Stimulated activated CD8-positive, alpha-beta memory T cell treated with anti-CD3 and anti-CD28 coated beads, Interleukin-4, amount 100 ng/mL, for 24 hours (primary cell): Measurements from ENCODE around the gene TNS1.
"Not testable (repeated sequence)": the region's sequence is repeated elsewhere in the genome, so short reads cannot be mapped to it uniquely, and the experiment has no call there.

Experiments used
- DNase-seq: peaks from one replicate; pipeline ENCODE4 v3.0.0-alpha.2; 2020; ENCODE audit warnings: low read depth

Gene TNS1

DNA sequence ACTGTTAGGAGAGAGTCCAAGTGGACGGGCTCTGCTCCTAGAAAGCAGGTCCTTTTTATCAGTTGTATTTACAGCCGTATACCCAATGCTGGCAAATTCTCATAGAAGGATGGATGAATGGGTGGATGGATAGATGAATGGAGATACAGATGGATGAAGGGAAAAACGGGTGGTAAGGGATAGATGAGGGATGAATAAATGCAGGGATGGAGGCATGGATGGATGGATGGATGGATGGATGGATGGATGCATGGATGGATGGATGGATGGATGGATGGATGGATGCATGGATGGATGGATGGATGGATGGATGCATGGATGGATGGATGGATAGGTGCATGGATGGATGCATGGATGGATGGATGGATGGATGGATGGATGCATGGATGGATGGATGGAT, 193.8 kb downstream of the TNS1 start:
- DNase-seq, result not testable (repeated sequence)

DNA sequence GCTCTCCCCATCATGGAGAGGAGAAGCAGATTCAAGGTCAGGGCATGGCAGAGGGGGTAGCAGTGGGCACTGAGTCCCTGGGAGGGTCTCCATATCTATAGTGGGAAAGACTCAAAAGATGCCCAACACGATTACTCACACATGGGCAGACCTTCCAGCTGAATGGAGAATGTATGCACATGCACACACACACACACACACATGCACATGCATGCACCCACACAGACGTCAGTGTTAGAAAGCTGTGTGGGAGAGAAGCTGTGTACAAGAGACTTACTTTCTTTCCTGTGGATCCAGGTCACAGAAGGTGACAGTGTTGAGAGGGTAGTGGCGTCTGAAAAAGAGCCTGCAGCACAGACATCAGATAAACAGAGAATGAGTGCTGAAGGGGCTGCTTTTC, 194.5 kb downstream of the TNS1 start:
- DNase-seq, result no peak

DNA sequence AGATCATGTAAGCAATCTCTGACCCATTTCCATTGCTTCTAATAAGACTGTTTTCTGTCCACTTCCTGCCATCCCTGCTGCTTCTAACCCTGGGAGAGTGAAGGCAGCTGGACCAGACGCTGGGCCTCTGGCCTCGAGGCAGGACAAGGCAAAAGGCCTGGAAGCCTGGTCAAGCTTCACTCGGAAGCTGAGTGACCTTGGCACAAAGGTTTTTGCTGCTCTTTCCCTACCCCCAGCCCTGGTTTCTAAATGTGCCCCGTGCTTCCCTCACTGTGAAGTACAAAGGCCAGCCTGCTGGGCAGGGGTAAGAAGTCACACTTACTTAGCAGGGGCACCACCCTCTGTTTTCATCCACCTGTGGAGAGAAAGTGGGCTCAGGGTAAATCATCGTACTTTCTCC, 195.0 kb downstream of the TNS1 start:
- no peak for DNase-seq

DNA sequence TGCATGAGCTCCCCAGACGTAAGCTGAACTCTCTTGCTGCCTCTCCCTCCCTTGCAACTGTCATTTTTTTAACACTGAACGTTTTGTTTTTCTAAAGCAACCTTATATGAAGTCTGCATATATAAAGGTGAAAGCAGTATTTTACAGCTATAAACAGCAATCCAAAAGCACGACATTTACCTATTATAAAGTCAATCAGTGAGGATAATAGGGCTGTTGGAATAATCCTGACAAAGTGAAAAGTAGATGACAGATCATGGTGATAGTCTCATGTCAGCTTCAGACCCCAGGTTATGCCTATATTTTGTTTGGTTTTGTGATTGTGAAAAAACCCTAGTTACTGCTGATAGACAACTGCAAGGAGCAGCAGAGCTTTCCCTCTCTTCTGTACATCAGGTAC, 195.8 kb downstream of the TNS1 start:
- DNase-seq, result no peak

DNA sequence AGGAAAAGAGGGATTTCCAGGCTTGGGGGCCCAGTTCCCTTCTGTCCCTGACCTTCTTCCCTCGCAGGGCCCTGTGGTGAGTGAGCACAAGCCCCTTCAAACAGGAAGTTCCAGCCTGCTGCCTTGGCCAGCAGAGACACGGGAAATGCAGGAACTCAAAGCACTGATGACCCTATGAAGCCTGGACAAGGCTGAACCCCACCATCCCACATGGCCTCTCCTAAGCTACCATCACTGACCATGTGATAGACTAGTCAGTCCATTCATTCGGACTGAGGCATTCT, 196.4 kb downstream of the TNS1 start:
- DNase-seq, result no peak

DNA sequence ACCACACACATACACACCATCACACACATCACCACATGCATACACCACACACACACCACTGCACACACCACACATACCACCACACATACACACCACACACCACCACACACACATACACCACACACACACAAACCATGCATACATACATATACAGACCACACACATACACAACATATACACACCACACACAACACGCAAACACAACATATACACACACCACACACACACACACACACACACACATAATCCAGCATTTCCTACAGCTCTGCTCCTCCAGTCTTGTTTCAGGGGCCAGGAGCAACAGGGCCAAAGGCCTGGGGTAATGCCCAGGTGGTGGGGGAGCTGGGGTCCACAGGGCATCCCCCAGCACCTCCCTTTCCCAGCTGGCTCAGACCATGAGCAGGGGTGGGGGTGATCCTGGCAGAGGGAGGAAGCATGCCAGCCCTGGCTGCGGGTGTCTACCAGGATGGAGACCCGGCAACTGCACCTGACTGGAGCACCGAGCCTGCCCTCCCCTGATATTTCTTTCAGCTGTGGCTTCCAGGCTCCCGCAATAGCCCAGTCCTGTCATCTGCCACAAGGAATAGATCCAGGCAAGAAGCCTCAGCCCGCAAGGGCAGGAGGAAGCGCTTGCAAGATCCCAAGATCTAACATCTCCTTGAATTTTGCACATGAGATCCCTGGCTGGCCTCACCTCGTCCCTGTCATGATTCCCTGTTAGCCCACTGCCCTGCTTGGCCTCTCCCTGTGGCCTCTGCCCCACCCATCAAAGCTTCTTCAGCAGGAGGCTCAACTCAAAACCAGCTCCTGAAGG, 196.9 kb downstream of the TNS1 start:
- no peak for DNase-seq

DNA sequence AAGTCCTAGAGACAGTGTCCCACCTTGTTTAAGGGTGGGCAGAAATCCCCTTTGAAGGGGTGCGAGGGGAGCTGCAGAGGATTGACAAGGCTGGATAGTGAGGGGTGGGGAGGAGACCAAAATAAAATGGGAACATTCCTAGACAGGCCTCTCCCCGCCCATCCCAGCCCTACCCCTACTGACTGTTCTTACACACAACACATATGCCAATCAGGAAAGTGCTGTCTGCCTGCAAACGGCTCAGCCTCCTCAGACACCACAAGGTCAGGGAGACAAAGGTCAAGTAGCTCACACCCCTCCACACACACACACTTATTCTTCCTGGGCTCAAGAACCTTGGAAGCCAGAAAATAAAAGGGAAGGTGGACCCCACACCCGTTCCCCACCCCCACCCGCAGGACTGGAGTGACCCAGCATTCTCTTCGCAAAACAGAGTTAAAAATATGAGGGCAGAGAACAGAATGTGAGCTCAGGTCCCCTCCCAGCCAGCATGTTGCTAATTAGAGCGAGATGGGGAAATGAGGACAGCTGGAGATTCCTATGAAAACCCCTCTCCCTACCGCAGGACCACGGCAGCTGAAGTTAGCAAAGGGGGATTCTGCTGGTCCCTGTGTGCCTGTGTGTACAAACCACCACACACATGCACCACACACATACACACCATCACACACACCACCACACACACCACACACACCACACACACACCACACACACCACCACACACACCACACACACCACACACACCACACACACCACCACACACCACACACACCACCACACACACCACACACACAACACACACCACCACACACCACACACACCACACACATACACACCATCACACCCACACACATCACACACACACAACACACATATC, 197.8 kb downstream of the TNS1 start:
- DNase-seq, result no peak

DNA sequence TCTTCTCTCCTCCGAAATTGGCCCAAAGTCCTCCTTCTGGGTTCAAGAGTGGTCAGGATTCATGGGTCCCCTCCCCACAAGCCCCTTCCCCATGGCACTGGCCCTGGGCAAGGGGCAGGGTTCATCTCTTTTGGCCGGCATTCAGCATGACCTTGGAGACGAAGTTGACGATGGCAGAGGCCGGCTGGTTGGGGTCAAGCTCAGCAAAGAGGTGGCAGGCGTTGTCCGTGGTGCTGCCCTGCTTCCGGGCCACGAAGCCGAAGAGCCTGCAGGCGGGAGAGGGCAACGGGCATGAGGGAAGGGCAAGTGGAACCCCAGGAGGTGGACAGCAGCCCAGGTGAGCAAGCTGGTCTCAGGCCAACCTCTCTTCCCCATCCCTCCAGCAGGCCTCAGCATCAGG, 198.5 kb downstream of the TNS1 start:
- no peak for DNase-seq

DNA sequence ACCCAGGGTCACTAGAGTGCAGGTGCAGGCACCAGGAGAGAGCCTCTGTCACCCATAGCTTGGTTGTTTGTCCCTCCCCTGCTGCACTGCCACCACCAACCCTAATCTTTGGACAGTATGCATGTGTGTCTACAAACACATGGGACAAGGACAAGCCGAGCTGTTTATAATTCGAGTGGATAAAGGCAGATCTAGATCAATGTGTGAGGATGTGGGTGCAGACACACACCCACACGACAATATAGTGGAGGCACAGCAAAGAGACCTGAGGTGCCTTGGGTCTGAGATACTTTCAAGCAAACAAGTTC, 199.2 kb downstream of the TNS1 start:
- no peak for DNase-seq

DNA sequence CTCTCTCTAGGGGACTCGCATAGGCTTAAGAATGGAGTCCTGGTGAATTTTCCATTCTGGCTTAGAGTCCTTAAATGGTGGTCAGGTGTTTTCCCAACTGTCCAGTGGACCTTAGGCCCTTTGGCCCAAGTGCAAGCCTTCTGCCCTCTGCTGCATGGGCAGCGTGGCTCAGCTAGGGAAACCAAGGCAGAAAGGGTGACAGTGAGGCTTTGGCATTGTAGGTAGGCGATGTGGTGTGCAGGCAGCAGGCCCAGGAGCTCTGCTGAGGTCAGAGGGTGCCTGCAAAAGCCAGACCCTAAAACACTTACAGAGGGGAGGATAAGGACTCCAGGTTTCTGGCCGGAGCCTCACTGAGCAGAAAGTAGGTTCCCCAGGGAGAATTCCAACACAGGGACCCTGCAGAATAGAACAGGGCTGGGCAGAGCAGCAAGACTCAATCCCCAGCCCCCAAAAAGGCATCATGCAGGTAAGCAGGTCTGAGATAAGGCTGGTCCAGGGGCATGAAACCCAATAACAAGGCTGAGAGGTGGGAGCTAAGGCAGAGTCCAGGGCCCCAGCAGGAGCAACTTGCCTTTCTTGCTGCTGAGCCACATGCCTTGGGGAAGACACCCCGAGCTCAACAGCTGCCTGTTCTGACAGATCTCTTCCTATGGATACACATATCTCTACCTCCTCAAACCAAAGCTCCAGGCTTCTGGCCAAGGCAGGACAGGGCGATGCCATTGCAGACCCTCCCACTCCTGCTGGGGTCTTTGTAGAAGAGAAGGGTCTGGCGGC, 199.7 kb downstream of the TNS1 start:
- DNase-seq, result no peak

DNA sequence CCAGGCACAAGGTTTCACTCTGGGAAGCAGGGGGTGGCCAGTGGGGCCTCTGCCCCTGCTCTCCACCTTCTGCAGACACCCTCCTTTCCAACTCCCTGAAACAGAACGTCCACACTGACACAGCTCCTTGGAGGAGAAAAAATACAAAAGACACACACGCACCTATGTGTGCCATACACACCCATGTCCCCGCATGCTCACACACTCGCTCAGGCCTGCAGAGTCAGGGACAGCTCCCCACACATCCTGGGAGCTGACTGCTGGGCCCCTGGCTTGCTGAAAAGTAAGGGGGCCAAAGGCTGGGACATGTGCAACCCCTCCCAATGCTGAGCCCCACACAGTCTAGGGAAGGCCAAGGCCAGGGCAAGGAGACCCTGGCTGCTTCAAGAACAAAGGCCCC, 200.5 kb downstream of the TNS1 start:
- no peak for DNase-seq

DNA sequence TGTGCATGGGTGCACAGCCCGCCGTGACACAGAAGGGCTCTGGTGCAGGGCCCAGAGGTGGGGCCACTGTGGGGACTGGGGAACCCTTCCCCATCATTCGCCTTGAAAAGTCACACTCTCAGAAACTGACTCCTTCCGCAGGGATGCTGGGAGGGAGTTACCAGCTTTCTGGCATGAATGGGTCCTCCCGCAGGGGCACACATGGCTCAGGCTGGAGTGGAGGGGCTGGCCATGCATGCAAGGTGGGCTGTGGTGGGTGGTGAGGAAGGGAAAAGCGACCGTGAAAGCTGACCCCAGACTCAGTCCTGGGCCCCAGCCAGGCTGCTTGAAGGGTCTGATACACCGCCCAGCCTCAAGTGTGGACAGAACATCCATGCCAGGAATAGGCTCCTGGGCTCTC, 201.1 kb downstream of the TNS1 start:
- DNase-seq, result no peak

DNA sequence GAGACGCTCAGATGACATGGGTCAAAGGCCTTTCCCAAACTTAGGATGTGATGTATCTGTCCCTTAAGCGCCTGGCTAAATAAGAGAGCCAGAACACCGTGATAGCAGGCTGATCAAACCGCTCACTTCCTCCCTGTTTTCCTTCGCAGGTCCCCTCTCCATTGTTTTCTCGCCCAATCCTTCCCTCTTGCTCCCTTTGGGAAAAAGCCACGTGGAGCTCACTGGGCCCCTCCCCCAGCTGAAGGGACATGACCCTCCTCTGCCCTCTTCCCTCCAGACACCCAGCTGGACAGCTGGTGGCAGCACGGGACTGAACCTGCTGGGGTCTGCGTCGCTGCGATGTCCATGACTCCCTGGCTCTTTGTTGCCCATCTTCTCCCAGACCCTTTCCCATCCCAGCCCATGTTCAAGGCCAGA, 201.7 kb downstream of the TNS1 start:
- no peak for DNase-seq

DNA sequence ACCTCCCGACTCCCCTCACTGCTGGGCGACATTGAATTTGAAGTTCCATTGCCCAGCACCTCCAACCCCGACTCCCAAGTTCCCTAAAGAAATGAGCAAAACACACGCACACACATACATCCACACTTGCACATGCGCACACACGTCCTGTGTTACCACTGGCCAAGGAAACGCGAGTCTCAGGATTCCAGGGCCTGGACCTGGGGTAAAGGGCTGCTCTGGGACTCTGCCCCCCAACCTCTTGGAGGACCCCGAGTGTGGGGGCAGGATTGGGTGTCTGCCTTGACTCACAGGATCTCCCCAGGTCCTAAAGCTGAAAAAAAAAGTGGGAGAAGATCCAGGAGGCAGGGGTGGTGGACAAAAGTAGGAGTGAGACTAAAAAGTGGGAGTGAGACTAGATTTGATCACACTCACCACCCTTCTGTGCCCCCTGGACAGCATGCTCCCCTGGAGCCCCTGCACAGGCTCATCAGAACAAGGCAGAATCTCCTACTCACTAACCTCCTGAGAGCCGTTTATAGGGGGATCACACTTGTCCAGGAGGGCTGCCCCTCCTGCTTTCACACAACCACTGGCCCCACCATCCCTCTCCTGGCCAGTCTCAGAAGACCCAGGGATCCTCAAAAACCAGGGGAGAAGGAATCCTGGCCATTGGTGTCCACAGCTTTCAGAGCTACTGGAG, 202.2 kb downstream of the TNS1 start:
- DNase-seq, result no peak

DNA sequence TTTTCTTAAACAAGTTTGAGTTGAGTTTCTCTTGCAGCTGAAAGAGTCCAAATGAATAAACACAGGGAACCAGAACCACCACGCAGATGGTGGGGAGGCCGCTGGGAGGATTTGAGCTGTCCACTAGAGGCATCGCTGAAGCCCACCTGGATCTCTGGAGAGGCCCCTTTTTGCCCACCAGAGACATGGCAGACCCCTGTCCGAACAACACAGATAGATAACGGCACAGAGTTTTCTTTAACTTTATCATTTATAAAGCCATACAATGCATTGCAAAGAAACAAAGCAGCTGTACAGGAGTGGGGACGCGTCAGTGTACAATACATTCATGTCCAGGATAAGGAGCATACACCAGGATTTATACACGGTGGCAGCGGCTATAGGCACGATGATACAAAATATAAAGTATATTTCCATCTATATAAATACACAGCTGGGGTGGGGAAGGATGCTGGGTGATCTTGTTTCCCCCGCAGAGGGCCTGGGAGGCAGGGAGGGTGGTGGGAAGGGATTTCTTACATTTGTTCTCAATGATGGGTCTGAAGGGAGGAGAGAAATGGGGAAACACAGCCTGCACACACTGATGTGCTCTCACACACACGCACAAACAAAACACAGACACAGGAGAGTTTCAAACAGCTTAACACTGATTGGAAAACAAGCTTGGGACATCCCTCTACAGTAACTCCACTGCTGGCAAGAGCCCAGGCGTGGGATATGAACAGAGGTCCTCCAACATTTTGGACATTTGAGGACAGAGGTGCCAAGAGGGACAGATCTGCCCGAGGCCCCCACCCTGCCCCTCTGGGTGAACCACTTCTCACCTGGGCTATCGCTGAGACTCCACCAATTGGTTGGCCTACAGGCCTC, 203.0 kb downstream of the TNS1 start:
- DNase-seq, result no peak

DNA sequence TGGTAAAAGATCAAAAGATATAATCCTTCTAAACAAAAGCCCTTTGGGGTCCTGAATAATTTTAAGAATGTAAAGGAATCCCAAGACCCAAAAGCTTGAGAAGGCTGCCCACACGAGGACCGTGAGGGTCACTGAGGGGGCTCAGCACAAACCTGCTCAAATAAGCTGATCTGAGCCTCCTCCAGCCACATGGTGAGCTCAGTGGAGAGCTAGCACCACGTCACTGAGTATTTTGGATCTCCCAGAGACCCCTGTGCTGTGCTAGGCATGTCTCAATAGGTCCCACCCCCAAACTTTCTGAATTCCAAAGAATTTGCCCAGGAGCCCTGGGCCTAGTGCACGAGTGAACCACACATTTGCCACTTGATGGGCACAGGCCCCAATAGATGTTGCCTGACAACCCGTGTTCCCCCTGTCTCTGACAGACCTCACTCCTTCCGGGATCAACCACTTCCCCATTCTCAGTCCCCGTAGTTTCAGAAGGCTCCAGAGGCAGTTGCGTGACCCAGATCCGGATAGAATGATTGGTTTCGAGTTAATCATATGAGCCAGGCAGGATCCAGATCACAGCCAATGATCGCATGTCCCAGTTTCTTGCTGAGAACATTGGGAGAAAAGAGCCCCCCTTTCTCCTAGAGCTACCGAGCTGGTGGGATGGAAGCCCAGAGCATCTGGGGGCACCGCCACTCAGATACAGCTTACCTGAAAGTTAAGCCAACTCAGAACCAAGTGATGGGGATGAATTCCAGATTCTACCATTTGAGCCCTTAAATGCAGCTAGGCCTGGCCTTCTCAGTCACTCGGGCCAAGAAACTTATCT, 203.8 kb downstream of the TNS1 start:
- DNase-seq, result no peak

DNA sequence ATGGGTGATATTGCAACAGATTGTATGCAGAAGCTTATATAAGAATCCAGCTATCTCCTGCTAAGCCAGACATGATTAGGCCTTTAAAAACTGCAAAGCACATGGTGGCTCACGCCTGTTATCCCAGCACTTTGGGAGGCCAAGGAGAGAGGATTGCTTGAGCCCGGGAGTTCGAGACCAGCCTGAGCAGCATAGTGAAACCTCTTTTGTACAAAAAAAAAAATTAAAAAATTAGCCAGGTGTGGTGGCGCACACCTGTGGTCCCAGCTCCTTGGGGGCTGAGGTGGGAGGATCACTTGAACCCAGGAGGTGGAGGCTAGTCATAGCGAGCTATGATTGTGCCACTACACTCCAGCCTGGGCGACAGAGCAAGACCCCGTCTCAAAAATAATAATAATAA, 204.6 kb downstream of the TNS1 start:
- no peak for DNase-seq

DNA sequence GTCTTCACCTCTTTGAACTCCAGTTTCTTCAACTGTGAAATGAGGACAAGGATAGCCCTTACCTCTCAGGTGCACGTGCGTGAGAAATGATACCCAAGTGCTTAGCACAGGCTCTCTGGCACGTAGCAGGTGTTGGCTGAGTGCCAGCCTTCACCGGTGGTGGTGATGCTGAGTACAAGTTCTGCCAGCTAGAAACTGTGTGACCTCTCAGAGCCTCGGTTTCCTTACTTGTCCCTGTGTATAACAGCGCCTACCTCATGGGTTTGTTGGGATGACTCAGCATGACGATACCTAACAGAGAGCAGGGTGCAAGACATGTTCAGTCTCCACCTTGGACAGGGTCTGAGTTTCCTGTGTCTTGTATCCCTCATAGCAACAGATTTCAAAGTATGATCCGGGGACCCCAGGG, 205.1 kb downstream of the TNS1 start:
- no peak for DNase-seq

DNA sequence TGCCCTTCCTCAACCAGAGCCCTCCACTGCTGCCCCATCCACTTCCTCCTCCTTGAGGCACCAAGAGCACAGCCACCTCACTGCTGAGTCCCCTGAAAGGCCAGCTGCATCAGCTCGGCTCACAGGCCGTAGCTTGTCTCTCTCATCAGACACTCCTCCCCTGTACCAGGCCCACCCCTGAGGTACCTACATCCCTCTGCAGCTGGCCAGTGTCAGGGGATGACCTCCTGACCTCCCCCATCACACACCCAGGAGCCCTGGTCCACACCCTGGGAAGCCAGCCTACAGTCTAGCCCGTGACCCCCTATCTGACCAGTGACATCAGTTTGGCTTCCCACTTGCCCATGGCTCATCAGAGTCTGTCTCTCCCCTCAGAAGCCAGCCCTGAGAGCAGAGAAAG, 205.6 kb downstream of the TNS1 start:
- DNase-seq, result no peak

DNA sequence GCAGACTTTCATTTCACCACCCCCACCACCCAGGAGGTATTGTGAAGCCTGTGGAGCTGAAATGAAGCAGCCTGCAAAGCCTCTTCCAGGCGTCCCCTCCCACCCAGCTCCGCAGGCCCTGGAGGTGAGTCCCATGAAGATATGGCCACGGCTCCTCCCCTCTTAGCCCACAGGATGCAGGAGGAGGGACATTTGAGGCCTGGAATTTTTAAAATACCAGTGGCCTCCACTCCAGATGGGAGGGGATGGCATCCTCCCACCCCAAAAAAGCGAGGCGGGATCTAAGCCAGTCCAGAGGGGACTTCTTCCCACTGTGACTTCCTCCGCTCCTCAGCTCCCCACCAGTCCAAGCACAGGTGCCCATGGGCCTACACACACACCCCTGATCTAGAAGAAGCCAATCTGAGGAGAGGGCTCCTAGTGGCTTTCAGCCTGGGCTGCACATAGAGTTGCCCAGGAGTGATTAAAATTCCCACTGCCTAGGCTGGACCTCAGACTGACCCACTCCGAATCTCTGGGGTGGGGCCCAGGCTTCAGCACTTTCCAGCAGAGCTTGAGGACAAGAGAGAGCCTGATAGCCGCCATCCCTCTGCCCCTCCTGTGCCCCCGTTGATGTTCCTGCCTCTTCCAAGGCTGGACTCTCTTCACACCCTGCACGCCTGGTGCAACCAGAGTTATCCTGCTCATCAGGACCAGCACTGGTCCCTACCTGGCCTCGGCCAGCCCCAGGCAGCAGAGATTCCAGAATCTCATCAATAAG, 206.9 kb downstream of the TNS1 start:
- DNase-seq, result no peak
